DOHH2 (cell line): ENCODE data around the gene IFITM1.

Experiments used
- H3F3A ChIP-seq: fragments of 200-600 bp; sonication (generic), shearing (Covaris generic); 2 replicates; pipeline ENCODE4 v1.6.0; 2016; ENCODE audit warnings: antibody characterized with exemption, mild to moderate bottlenecking; ENCODE audit not compliant: control insufficient read depth, insufficient read depth
- H3K27ac ChIP-seq: fragments of 200-600 bp; sonication (generic); 2 replicates; pipeline ENCODE4 v1.5.1; 2014; ENCODE audit warnings: low read depth, mild to moderate bottlenecking, low read length, moderate library complexity
- H3K27me3 ChIP-seq: fragments of 200-600 bp; sonication (generic); 2 replicates; pipeline ENCODE4 v1.6.1; 2014; ENCODE audit warnings: mild to moderate bottlenecking, low read length, mixed read lengths; ENCODE audit not compliant: control insufficient read depth
- H3K36me3 ChIP-seq: fragments of 200-600 bp; sonication (generic); 2 replicates; pipeline ENCODE4 v1.6.1; 2014; ENCODE audit warnings: mild to moderate bottlenecking, low read length, moderate library complexity, mixed read lengths; ENCODE audit not compliant: control insufficient read depth
- H3K4me1 ChIP-seq: fragments of 200-600 bp; sonication (generic); 2 replicates; pipeline ENCODE4 v1.6.1; 2014; ENCODE audit warnings: mild to moderate bottlenecking, low read length, mixed read lengths; ENCODE audit not compliant: control insufficient read depth
- H3K4me2 ChIP-seq: fragments of 200-600 bp; sonication (generic); 2 replicates; pipeline ENCODE4 v1.6.0; 2014; ENCODE audit warnings: mild to moderate bottlenecking, low read length, moderate library complexity
- H3K4me3 ChIP-seq: fragments of 200-600 bp; sonication (generic); 2 replicates; pipeline ENCODE4 v1.5.1; 2014; ENCODE audit warnings: mild to moderate bottlenecking, low read length, mixed read lengths
- H3K79me2 ChIP-seq: fragments of 200-600 bp; sonication (generic); 2 replicates; pipeline ENCODE4 v1.6.1; 2014; ENCODE audit warnings: mild to moderate bottlenecking, low read length, mixed read lengths; ENCODE audit not compliant: control insufficient read depth
- H3K9me2 ChIP-seq: fragments of 200-600 bp; sonication (generic); replicated peaks from 2 replicates; pipeline ENCODE4 v1.6.1; 2014; ENCODE audit warnings: mild to moderate bottlenecking, low read length, mixed read lengths; ENCODE audit not compliant: control insufficient read depth
- H3K9me3 ChIP-seq: fragments of 200-600 bp; sonication (generic); 2 replicates; pipeline ENCODE4 v1.6.1; 2014; ENCODE audit warnings: antibody characterized with exemption, low read length, mixed read lengths; ENCODE audit not compliant: control insufficient read depth, insufficient read depth
- H4K20me1 ChIP-seq: fragments of 200-600 bp; sonication (generic); 2 replicates; pipeline ENCODE4 v1.6.0; 2014; ENCODE audit warnings: low read depth, mild to moderate bottlenecking, antibody characterized with exemption, low read length, moderate library complexity; ENCODE audit not compliant: control insufficient read depth, insufficient read depth
- EZH2phosphoT487 ChIP-seq: fragments of 200-600 bp; sonication (generic); IDR thresholded peaks from 2 replicates; pipeline ENCODE4 v1.6.1; 2017; ENCODE audit warnings: borderline replicate concordance, mild to moderate bottlenecking, antibody characterized with exemption, low read length, moderate library complexity, mixed read lengths
- TF ChIP-seq, protein P1 (sequence below): fragments of 200-600 bp; sonication (generic); IDR thresholded peaks from one replicate; pipeline ENCODE4 v1.5.1; 2014; ENCODE audit warnings: antibody characterized with exemption, mild to moderate bottlenecking, low read depth, low read length; ENCODE audit not compliant: poor library complexity, severe bottlenecking

The IFITM1 gene

DNA sequence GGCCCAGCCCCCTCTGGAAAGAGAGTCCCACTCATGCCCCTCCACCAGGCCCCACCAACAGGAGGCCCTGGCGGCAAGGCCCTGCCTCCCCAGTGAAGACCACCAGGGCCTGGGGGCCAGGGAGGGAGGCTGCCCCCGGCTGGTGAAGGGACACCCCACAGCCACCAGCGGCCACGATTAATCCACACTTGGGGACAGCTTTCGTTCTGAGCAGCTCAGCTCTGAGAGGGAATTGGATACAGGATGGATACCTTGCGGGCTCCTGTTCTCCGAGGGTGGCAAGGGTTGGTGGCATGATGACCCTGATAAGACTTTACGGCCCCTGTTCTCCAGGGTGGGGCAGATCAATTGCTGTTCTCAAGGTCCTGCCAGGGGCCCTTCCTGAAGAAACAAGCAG, 42.5 kb upstream of the IFITM1 start:
- Histone ChIP-seq H3K36me3 (0 out of 2 replicates have a peak, but pooled peaks cover 3% of the 10 kb centered on the region), H3K4me2 (no peak overlapping the region), H4K20me1 (no peaks in the 10 kb centered on the region), H3F3A (peaks cover 33% of the 10 kb centered on the region), H3K27me3 (no peaks in the 10 kb centered on the region), H3K4me3 (no peak overlapping the region), H3K79me2 (peaks cover 9% of the 10 kb centered on the region), H3K4me1 (peaks cover 53% of the 10 kb centered on the region), H3K9me2 (no peaks in the 10 kb centered on the region), H3K27ac (no peak overlapping the region), H3K9me3 (peaks cover 4% of the 10 kb centered on the region; the same call in 1 of the 2 replicates)
- TF ChIP-seq, protein P1, sequence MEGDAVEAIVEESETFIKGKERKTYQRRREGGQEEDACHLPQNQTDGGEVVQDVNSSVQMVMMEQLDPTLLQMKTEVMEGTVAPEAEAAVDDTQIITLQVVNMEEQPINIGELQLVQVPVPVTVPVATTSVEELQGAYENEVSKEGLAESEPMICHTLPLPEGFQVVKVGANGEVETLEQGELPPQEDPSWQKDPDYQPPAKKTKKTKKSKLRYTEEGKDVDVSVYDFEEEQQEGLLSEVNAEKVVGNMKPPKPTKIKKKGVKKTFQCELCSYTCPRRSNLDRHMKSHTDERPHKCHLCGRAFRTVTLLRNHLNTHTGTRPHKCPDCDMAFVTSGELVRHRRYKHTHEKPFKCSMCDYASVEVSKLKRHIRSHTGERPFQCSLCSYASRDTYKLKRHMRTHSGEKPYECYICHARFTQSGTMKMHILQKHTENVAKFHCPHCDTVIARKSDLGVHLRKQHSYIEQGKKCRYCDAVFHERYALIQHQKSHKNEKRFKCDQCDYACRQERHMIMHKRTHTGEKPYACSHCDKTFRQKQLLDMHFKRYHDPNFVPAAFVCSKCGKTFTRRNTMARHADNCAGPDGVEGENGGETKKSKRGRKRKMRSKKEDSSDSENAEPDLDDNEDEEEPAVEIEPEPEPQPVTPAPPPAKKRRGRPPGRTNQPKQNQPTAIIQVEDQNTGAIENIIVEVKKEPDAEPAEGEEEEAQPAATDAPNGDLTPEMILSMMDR: no peak
- no peak for TF ChIP-seq EZH2phosphoT487

GRCh38 chr11:272195-272930, 41.5 kb upstream of the IFITM1 start:
- H3K4me2 ChIP-seq: no peak overlapping the region
- H3K4me1 ChIP-seq: peaks cover 50% of the 10 kb centered on the region

GRCh38 chr11:272931-273198, 41.0 kb upstream of the IFITM1 start:
- Histone ChIP-seq H3K4me1 (peaks cover 45% of the 10 kb centered on the region), H3K27me3 (no peaks in the 10 kb centered on the region), H3K27ac (no peak overlapping the region), H3K9me2 (no peaks in the 10 kb centered on the region), H3K4me2 (no peak overlapping the region), H3F3A (peaks cover 22% of the 10 kb centered on the region), H3K9me3 (peaks cover 9% of the 10 kb centered on the region), H3K4me3 (no peak overlapping the region), H4K20me1 (no peaks in the 10 kb centered on the region), H3K79me2 (peaks cover 9% of the 10 kb centered on the region), H3K36me3 (0 out of 2 replicates have a peak, but pooled peaks cover 3% of the 10 kb centered on the region)
- TF ChIP-seq, protein P1: no peak
- no peak for TF ChIP-seq EZH2phosphoT487

More at GRCh38 chr11:272195-272930, 41.5 kb upstream of the IFITM1 start:
- Histone ChIP-seq H3K79me2 (peaks cover 9% of the 10 kb centered on the region), H3K9me3 (peaks cover 9% of the 10 kb centered on the region), H3K4me3 (no peak overlapping the region), H3K27me3 (no peaks in the 10 kb centered on the region), H3K27ac (no peak overlapping the region), H3F3A (peaks cover 26% of the 10 kb centered on the region), H3K9me2 (no peaks in the 10 kb centered on the region), H3K36me3 (0 out of 2 replicates have a peak, but pooled peaks cover 3% of the 10 kb centered on the region), H4K20me1 (no peaks in the 10 kb centered on the region)
- TF ChIP-seq EZH2phosphoT487: no peak
- TF ChIP-seq, protein P1: no peak
